Measurements from ENCODE around the gene GAK. TPM values are rescaled to one million over a fixed set of nuclear protein-coding genes. Genes with fewer than 3 reads are reported as not detected.

Gene GAK
- total and polyA plus RNA-seq, 2 of the 4 experiments (the other 2 are of a cell fraction) = 45.1 to 133 TPM

DNA sequence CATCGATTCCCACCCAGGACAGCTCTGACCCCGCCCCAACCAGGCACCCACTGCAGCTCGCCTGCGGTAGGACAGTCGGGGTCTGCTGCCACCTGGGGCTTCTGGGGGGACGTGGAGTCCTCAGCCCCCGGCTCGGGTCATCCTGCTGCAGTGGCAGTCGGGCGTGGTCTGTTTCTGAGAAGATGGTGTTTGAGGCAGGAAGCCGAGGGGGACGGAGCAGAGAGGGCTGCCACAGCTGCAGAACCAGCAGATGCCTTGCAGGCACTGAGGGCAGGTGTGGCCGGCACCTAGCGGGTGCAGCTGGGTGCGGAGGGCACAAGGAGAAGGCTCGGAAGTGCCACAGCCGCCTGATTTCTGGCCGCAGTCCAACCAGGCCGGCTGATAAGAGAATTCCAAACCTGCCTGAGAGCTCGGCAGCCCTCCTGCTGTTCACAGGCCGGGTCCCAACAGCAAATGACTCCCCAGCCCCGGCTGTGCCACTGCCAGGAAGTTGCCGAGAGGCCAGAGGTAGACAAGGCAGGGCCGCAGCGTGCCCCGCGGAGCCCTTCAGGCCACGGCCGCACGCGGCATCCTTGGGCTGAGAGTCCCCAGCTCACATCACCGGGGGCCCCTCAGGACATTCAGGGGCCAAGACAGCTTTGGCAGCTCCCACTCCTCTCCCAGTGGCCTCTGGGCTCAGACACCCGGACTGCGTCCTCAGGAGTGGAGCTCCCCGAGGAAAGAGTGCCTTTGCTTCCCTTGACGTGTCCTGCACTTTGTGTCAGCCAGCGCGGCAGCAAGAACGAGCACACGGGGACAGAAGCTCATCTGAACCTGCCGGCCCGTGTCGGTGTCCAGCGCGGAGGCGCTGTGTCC, 96.7 kb downstream of the GAK start (continued):
- TF ChIP-seq POLR2A (IDR thresholded peaks at IDR 0.05; ENCODE audit: low read depth, low read length) = no peak

DNA sequence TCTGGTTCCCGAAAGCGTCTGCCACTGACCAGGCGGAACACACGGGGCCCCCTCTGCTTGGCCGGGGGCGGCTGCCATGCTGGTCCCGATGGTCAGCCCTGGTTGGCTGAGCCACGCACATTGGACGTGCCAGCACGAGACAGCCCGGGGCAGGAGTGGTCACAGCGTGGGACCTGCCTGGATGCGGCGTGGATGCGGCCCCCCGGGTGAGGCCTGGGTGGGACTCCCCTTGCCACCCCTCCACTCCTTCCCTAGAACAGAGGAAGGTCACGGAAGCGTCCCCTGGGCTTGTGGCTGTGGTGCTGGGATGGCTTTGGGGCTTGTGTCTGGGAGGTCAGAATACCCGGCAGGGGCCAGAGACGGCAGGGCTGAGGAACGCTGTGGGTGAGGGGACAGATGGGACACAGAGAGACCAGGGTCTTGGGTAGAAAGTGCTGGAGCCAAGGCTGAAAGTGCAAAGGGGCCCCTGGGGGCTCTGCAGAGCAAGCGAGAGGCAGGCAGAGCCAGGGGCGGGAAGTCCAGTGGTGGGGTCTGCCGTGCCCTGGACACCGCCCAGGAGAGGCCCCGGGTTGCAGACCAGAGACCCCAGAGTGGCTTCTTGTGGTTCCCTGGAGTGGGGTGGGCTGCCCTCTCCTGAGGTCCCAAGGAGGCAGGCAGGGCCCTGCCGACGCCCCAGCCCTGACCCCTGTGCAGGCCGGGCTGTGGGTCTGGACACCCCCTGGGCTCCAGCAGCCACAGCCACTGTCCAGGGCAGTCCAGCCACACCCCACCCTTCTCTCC, 97.6 kb downstream of the GAK start:
- in situ Hi-C loops (cut with MboI; ENCODE audit: low sequenced_read_pairs) = no loop called here
- ATAC-seq (ENCODE audit: low read depth) (no peak), DNase-seq (no peak)
- no peak overlapping the region for H3K18ac ChIP-seq (ENCODE audit: low read depth, low read length)
- no peaks in the 10 kb centered on the region for H4K20me1 ChIP-seq (ENCODE audit: insufficient read depth, low read length)
- H4K91ac ChIP-seq (ENCODE audit: insufficient read depth, low read depth, low read length) = no peak overlapping the region
- H2AK9ac ChIP-seq (replicated peaks; ENCODE audit: low read depth, low read length, poor library complexity) = no peak overlapping the region
- H3K4me3 ChIP-seq (ENCODE audit: insufficient read depth, low read depth, low read length) = no peak overlapping the region
- H3K9me3 ChIP-seq (ENCODE audit: control insufficient read depth, insufficient read depth, low read length) = peaks cover 13% of the 10 kb centered on the region
- no peak overlapping the region for H3K23ac ChIP-seq (ENCODE audit: low read depth, low read length)
- no peaks in the 10 kb centered on the region for H3K4me1 ChIP-seq (ENCODE audit: control insufficient read depth, insufficient read depth, low read length)
- H3K79me1 ChIP-seq (ENCODE audit: low read depth in 1 of 2, low read length in 2 of 2) = no peaks in the 10 kb centered on the region
- 67% methylated on average over 15 of the region's 29 CpGs; no CpG with 5 or more reads in 1 of the 2 experiments for WGBS, 2 experiments (ENCODE audit: extremely low coverage in 2 of 2, insufficient read length in 1 of 2)
- H3K9me1 ChIP-seq (ENCODE audit: insufficient read depth, low read length) = no peaks in the 10 kb centered on the region
- H2AFZ ChIP-seq (replicated peaks; ENCODE audit: low read length, poor library complexity) = no peak overlapping the region
- intact Hi-C loops (cut with micrococcal nuclease) = no loop called here
- no peak overlapping the region for H3K56ac ChIP-seq (ENCODE audit: extremely low read depth, insufficient read depth, low read length)
- H3K4me2 ChIP-seq (ENCODE audit: low read depth, low read length) = no peak overlapping the region
- no peak overlapping the region for H2AK5ac ChIP-seq (ENCODE audit: low read depth, low read length)
- H3K27me3 ChIP-seq (ENCODE audit: control insufficient read depth, insufficient read depth, low read length) = peaks cover 17% of the 10 kb centered on the region
- no peak overlapping the region for H2BK120ac ChIP-seq (ENCODE audit: low read depth, low read length)
- no peak overlapping the region for H4K5ac ChIP-seq (ENCODE audit: low read depth, low read length)
- H3K14ac ChIP-seq (replicated peaks; ENCODE audit: low read depth, low read length) = no peak overlapping the region
- dilution Hi-C loops (cut with HindIII; ENCODE audit: low sequenced_read_pairs, unreplicated experiment) = no loop called here
- no peak overlapping the region for H4K8ac ChIP-seq (ENCODE audit: low read depth in 2 of 2, low read length in 2 of 2)
- no peak overlapping the region for H3K27ac ChIP-seq (ENCODE audit: insufficient read depth, low read length)
- TF ChIP-seq SMC3 (IDR thresholded peaks at IDR 0.05; ENCODE audit: low read depth, low read length) (no peak), POLR2A (IDR thresholded peaks at IDR 0.05; ENCODE audit: low read depth, low read length) (no peak), CHD1 (IDR thresholded peaks at IDR 0.05; ENCODE audit: low read depth, low read length) (no peak), FOS (IDR thresholded peaks at IDR 0.05; ENCODE audit: low read depth, low read length) (no peak)
- TF ChIP-seq, protein P1, sequence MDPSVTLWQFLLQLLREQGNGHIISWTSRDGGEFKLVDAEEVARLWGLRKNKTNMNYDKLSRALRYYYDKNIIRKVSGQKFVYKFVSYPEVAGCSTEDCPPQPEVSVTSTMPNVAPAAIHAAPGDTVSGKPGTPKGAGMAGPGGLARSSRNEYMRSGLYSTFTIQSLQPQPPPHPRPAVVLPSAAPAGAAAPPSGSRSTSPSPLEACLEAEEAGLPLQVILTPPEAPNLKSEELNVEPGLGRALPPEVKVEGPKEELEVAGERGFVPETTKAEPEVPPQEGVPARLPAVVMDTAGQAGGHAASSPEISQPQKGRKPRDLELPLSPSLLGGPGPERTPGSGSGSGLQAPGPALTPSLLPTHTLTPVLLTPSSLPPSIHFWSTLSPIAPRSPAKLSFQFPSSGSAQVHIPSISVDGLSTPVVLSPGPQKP (IDR thresholded peaks at IDR 0.05; ENCODE audit: borderline replicate concordance, low read depth, low read length) = no peak
- no peak overlapping the region for H2BK5ac ChIP-seq (ENCODE audit: low read depth, low read length, poor library complexity, severe bottlenecking)
- POLR2A ChIA-PET (ENCODE audit: unreplicated experiment) = no interaction called here
- no peak overlapping the region for H2BK20ac ChIP-seq (ENCODE audit: low read depth, low read length)
- no peak overlapping the region for H3K4ac ChIP-seq (ENCODE audit: low read depth, low read length)
- CTCF ChIA-PET = no interaction called here
- no peak overlapping the region for H2BK15ac ChIP-seq (ENCODE audit: low read depth, low read length)
- BruUV-seq (replicated peaks) = no TSS peak
- no peak overlapping the region for H3K9ac ChIP-seq (ENCODE audit: low read depth, low read length)
- H3K36me3 ChIP-seq (ENCODE audit: control insufficient read depth, insufficient read depth, low read length) = no peaks in the 10 kb centered on the region

Measured in IMR-90 (cell line).